GM21367 (cell line): ENCODE data around the gene ARHGAP26.
A peak's percentile ranks its signal among the peaks of the same experiment; 100 is the strongest.
"Not testable (repeated sequence)": the region's sequence is repeated elsewhere in the genome, so short reads cannot be mapped to it uniquely, and the experiment has no call there.

ENCODE experiments used
- ATAC-seq: cut with Tn5 transposase; IDR thresholded peaks from one replicate; pipeline ENCODE4 v1.9.1; 2021; ENCODE audit not compliant: unreplicated experiment

Gene ARHGAP26

DNA sequence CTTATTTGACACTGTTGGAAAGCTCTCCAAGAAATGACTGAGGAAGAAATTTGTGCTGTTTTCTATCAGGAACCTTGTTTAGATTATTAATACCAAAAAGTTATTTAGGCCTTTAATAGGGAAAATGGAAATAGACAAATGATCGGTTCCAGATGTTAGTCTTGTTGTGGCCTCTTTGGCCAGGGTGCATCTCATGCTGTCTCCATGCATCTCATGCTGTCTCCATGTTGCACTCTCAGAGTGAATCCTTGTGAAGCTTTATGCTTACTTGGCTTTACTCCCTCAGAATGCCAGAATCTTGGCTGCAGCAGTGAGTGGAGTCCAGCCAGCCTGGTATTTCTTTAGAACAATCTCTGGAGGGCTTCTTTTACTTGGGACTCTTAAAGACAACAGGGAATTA is 185.5 kb downstream of the ARHGAP26 start:
- ATAC-seq = no peak

DNA sequence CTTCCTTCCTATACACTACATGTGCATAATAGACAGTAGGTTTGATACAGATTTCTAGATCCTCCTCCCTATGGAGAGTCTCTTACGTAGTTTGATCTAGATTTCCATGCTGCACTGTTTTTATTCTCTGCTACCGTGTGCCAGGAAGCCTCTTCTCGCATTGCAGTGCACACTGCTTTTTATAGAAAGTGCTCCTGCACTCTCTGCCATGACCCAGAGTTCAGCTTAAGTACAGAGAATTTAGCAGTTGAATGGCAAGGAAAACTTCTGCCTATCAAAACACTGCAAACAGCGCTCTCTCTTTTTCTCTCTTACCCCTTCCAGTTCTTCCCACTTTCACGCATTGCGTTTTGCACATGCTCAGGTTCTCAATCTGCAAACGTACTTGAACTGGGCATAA is 187.4 kb downstream of the ARHGAP26 start:
- ATAC-seq = no peak

DNA sequence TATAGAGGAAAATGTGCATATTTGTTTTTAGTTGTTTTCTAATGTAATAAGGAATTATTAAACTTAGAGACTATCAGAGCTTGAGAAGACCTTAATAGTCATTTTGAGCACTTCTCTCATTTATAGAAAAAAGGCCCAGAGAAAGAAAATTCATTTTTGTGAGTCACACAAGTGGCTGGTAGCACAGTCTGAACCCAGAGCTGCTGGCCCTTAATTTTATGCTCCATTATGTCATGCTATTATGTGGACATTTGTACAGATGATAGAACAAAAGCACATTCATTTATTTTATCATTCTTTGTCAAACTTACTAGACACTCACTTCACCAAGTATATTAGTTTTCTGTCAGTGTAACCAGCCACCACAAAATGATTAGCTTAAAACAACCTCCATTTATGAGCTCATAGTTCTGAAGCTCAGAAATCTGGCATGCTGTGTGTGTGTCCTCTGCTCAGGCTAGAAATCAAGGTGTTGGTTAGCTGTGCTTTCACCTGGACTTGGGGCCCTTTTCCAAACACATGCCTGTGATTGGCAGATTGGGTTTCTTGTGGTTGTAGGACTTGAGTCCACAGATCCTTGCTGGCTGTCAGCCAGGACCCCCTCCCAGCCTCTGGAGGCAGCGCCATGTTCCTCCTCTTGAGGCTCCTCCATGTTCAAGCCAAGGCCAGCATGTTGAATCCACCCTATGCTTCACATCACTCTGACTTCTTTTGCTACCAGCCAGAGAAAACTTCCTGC is 188.9 kb downstream of the ARHGAP26 start:
- ATAC-seq = no peak

DNA sequence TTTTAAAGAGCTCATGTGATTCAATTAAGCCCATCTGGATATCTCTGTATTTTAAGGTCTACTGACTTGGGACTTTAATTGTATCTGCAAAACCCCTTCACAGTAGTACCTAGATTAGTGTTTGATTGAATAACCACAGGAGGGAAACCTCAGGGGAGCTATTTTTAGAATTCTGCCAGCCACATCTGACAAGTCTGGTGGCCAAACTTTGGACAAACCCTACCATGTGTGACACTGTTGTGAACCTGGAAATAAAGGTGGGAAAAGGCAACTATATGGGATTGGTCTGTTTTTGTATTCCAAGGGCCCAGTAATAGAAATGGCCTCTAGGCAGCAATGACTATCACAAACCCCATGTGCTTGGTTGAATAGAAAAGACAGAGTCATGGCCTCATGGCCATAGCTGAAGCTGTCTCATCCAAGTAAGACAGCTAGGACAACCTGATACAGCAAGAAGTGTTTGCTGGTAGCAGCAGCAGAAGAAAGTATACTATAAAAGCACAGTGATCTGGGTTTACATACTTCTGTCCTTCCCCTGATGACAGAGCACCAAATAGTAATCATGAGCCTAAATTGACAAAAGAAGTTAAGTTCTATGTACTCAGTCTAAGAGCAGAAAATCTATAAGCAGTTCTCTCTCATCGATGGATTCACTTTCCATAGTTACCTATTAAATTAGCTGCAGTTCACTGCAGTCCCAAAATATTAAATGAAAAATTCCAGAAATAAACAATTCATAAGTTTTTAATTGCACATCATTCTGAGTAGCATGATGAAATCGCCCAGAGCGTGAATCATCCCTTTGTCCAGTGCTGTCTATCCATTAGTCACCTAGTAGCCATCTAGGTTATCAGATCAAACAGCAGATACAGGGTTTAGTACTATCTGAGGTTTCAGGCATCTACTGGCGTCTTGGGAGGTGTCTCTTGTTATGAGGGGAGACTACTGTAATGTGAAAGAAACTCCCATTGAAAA is 189.8 kb downstream of the ARHGAP26 start:
- ATAC-seq = no peak

DNA sequence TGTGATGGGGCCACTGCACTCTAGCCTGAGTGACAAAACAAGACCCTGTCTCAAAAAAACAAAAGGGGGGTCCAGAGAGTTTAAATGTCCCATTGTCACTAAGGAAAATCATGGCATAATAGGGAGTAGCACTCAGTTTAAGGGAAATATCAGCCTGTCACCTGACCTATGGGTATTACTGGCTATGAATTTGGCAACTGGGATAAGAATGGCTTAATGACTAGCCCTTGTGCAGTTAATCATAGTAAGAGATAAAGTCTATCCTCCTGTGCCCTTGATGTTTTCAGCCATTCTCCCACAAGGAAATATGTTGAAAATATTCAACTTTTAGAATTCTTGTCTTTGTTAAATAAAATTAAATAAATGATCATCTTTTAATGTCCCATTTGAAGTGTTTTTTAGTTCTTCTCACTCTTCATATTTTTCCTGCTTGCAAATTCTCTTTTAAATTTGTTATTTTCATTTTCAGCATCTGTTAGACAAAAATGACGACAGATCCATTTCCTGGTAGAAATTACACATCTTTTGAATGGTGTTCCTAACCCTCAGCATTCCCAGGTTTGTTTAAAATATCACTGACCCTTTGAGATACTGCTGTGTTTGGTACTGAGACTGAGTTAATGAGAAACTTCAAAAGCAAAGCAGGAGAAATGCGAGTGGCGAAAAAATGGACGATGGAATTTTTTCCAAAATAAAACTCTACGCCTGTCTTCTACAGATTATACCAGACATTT is 191.4 kb downstream of the ARHGAP26 start:
- no peak for ATAC-seq

DNA sequence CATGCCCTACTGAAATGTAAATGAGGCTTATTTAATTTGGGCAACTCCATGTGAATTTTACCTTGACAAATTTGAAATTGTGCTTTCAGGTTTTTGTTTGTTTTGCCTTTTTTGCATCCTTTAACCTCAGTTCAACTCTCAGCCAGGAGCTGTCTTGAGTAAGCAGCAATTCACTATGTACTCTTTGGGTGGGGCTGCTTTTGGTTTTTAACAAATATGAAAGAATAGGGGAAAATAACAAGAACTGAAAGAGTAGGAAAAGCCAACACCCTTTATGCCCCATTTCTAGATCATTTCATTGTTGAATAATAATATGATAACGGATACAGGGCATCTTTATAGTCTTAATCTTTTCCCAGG is 192.0 kb downstream of the ARHGAP26 start:
- ATAC-seq = no peak

DNA sequence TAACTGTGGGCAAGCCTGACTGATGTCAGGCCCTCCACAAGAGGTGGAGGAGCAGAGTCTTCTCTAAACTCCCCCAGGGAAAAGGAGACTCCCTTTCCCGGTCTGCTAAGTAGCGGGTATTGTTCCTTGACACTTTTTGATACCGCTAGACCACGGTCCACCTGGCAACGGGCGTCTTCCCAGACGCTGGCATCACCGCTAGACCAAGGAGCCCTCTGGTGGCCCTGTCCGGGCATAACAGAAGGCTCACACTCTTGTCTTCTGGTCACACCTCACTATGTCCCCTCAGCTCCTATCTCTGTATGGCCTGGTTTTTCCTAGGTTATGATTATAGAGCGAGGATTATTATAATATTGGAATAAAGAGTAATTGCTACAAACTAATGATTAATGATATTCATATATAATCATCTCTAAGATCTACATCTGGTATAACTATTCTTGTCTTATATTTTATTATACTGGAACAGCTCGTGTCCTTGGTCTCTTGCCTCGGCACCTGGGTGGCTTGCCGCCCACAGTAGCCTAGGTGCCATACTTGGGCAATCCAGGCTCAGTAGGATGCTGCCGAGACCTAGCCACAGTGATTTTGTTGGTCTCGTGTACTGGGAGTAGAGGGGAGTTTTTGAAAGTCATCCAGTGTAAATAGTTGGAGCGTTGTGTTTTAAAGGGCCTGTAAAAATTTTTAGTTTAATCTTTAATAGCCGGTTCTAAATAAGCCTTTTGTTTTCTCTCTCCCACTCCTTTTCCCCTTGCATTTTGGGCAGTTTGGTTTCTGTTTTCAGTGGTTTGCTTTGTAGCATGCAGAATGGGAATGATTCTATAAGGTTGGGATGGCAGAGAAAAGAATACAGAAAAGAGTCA is 195.3 kb downstream of the ARHGAP26 start:
- ATAC-seq = not testable (repeated sequence)

DNA sequence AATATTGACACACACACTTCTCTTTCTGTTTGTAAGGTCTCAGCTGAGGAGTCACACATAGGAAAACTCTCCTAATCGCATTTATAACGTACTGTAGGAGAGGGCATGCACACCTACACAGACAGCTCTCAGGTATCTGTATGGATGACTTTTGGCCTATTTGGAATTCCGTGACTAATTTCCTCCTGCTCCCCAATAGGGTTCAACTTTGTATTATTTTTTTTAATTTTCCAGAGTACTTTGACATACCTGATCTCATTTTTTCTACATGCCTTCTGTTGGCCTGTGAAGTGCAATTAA is 195.9 kb downstream of the ARHGAP26 start:
- no peak for ATAC-seq

DNA sequence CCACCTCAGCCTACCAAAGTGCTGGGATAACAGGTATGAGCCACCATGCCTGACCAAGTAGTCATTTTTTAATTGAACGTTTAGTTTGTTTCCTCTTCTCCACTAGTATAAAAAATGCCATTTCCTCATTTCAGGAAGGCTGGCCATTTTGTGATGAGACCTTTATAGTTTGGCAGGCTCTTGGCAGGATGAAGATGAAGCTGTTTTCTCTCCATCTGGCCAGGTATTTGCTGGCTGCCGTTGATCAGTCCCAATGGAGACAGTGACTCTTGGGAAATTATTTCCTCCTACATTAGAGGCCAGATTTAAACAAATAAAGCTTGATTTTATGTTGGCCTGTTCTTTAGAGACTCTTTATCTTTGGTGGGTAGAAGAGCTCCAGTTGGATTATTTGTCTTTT is 199.0 kb downstream of the ARHGAP26 start:
- no peak for ATAC-seq

DNA sequence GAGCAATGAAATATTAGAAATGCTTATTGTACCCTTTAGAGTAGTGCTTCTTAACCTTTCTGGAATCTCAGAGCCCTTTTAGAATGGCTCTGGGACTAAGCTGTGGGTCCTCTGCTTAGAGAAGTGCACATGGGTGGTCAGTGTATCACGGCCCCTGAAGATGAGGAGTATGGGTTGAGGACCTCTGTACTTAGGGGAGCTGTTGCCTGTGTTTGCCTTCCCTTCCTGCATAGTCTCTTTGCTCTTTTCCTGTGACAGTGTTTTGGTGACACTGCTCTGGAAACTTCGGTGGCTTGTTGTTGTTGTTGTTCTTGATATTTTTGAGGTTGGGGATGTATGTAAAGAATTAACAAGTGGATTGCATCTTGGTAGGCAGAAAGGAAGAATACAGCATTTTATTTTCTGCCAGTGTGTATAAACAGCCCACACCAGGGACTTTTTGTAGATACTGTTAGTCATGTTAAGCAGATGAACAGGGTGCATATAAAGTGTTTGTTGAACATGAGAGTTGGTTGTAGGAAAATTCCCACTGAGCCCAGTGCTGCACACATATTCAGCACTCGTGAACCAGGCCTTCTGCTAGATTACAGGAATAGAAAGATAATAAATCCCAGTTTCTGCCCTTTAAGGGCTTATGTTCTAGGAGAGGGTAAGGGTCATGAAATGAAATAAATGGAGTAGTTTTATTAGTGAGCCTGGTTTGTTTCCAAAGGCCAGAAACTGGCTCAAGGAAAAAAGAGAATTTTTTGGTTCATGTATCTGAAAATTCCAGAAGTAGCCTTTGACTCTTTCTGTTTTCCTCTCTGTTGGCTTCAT is 199.7 kb downstream of the ARHGAP26 start:
- no peak for ATAC-seq

DNA sequence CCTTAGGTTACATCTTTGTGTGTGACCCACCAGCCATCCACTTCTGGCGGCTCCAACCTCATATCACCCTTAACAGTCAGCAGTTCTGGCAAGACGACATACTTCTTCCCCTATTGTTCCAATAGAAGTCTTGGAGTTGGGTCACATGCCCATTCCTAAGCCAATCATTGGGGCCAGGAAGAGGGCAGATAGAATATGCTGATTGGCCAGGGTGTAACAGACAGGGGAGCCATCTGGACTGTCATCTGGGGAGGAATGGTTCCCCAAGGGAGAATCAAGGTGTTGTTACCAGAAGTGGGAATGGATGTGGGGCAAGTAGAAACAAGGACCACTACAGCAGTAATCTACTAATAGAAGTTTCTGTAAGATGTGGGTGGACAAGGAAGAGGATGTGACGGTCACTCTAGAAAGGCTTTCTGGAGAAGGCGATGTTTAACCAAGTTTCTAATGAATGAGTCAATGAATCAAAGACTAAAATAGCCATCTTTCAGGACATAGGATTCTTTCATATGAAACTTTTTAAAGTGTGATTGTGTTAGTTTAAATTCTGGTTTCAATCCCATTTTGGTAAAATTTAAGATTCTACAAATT is 200.4 kb downstream of the ARHGAP26 start:
- no peak for ATAC-seq

DNA sequence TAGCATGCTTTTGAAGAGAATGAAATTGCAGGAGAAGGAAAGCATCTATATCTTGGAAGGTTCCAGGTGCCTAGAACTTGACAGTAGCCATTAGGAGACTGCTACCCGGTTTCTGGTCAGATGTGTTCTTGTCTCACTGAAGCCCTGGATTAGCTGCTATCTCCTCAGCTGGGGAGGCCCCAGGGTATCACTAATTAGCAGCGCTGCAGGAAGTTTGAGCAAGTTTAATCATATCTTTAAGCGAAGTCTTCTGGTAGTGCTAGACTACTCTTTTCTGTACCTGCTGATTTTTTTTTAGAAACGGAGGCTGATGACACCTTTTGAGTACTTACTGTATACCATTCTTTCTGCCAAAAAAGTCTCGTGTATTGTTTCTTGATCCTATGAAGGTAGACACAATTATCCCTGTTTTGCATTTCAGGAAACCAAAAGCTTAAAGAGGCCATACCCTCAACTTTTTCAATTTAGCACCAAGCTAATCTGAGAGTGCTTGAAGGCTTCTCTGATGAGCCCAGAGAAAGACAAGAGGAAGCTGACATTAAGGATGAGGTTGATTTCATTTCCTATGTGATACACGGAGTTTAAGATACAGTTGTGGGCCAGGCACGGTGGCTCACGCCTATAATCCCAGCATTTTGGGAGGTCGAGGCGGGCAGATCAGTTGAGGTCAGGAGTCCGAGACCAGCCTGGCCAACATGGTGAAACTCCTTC is 201.3 kb downstream of the ARHGAP26 start:
- ATAC-seq = no peak

DNA sequence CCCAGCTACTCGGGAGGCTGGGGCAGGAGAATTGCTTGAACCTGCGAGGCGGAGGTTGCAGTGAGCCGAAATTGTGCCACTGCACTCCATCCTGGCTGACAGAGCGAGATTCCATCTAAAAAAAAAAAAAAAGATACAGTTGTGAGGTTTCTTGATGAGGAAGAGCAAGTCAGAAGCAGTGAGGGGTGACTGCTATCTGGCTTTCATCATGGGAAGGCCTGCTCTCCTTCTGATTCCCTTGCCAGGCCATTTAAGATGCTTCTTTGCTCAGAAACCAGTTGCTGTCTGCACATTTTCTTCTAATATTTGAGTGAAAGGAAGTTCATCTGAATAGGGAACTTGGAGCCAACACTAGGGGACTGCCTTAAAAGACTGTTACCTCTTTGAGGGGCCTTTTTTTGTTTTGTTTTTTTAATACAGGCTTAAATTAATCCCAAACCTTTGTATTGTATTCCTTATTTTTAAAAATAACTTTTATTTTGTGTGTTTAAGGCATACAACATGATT is 201.9 kb downstream of the ARHGAP26 start:
- no peak for ATAC-seq

DNA sequence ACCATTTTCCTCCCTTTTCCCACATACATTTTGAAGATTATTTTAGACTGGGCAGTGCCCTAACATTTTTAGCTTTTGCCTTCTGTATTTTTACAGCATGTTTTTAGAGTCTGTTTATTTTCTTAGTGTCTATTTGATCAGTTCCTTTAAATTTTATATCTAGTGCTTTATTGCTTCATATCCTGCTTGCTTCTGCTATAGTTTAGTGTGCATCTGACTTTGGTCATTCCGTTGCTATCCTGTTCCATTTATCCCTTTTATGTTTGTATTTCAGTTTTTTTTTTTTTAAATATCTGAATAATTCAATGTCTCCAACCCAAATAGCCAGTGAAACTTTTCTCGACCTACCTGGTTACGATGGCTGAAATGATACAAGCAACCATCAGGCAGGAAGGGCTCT is 203.8 kb downstream of the ARHGAP26 start:
- no peak for ATAC-seq

DNA sequence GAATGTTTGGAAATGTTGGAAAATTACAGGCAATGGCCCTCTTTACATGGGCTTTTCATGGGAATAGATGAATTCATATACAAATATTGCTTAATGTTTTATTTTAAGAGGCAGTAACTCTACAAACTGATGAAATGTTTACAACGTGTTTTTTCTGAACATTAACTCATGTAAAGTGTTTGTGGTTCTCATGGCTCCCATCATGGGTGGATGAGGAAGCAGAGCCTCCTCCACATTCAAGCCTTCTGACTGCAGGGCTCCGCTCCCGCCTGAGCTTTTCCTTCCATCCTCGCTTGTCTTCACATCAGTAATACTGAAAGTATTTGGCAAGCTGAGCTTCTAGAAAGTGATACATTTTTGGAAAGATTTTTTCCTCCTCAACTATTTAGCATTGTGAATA is 204.2 kb downstream of the ARHGAP26 start:
- ATAC-seq = no peak

DNA sequence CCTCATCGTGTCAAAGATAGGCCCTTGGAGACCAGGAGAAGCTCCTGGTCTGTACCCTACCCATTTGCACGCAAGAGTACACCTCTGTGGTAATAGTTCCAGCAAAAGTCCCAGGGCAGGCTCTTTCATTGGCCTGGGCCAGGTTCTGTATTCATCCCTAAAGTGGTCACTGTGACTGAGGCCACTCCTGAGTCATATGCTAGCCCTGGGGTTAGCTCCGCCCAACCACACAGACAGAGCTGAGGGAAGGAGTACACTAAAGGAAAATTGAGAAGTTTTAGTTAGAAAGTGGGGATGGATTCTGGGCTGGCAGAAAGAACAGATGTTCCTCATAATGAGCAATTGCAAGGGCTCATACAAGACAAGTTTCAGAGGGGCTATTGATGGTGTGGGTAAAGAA is 206.7 kb downstream of the ARHGAP26 start:
- ATAC-seq = no peak

DNA sequence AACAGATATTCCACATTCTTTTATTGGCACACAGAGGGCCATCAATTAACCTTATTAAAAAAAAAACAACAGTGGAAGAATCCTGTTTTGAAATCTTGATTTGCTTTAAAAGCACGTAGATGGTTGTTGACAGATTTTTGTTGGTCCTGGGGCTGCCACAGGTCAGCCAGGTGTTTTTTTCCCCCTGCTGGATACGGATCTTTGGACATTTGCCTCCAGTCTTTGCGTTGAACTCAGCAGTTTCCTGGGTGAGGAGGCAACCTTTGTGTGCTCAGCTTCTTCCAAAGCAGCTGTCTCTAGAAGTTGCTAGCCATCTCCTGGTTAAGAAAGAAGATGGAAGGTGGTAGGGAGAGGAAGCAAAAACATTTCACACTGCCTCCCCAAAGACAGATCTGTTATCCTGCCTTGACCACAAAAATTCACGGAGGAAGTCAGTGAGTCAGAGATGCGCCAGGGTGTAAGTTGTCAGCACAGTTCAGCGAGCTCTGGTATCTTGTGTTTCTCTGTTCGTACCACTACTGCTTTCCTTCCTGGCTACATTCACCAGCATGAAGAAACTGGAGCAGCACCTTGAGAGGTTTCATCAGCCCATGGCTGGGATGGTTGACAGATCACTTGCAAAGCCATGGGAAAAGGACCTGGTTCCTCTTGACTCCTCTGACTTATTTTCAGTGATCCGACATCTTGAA is 207.3 kb downstream of the ARHGAP26 start:
- ATAC-seq = peak; percentile 74

DNA sequence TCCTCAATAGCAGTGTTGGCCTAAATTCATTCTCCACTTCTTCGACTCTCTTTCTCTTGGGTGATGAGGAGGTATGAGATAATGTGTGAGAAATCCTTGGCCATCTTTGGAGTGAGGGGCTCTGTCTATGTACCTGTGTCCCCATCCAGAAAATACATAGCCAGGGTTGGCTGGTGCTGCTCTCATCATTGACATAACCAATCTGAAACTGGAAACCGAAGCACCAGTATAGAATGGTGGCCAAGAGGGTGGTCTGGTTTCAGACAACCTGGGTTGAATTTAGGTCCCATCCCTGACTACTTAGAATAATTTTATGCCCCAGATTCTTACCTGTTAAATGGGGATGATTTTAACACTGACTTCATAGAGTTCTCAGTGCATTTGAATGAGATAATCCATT is 208.1 kb downstream of the ARHGAP26 start:
- ATAC-seq = no peak
